GM19035 (cell line): ENCODE results near the gene ITSN2.
"Not testable (repeated sequence)": the region's sequence is repeated elsewhere in the genome, so short reads cannot be mapped to it uniquely, and the experiment has no call there.

Experiments used
- ATAC-seq: cut with Tn5 transposase; IDR thresholded peaks from one replicate; pipeline ENCODE4 v1.9.1; 2021; ENCODE audit not compliant: unreplicated experiment

ITSN2 gene

GRCh38 chr2:24360050-24360962, at the start of gene ITSN2:
ITSN2 (minus strand) TSS chr2:24360536; CDS start chr2:24328082, 32,454 bp downstream.
- ATAC-seq = peak; percentile 77

- ATAC-seq = no peak
Observed at GRCh38 chr2:24409171-24409570, 48.8 kb upstream of the ITSN2 start.

- ATAC-seq = not testable (repeated sequence)
Observed at GRCh38 chr2:24408704-24409103, 48.4 kb upstream of the ITSN2 start.

GRCh38 chr2:24404491-24404921, 44.2 kb upstream of the ITSN2 start:
- no peak for ATAC-seq

GRCh38 chr2:24403832-24404212, 43.5 kb upstream of the ITSN2 start:
- no peak for ATAC-seq

- ATAC-seq = no peak
Observed at GRCh38 chr2:24403168-24403831, 43.0 kb upstream of the ITSN2 start.

GRCh38 chr2:24402242-24403097, 42.1 kb upstream of the ITSN2 start:
- ATAC-seq = no peak

GRCh38 chr2:24400207-24400907, 40.0 kb upstream of the ITSN2 start:
- ATAC-seq = no peak

- ATAC-seq = no peak
Observed at GRCh38 chr2:24399434-24400206, 39.3 kb upstream of the ITSN2 start.

- ATAC-seq = no peak
Observed at GRCh38 chr2:24394998-24395397, 34.7 kb upstream of the ITSN2 start.

- no peak for ATAC-seq
Observed at GRCh38 chr2:24392542-24393059, 32.3 kb upstream of the ITSN2 start.

- no peak for ATAC-seq
Observed at GRCh38 chr2:24385366-24385765, 25.0 kb upstream of the ITSN2 start.

- no peak for ATAC-seq
Observed at GRCh38 chr2:24382363-24383073, 22.2 kb upstream of the ITSN2 start.

GRCh38 chr2:24380820-24381219, 20.5 kb upstream of the ITSN2 start:
- ATAC-seq = no peak

GRCh38 chr2:24375349-24376087, 15.2 kb upstream of the ITSN2 start:
- ATAC-seq = no peak

- no peak for ATAC-seq
Observed at GRCh38 chr2:24374301-24374700, 14.0 kb upstream of the ITSN2 start.

GRCh38 chr2:24372033-24372432, 11.7 kb upstream of the ITSN2 start:
- ATAC-seq = no peak

- no peak for ATAC-seq
Observed at GRCh38 chr2:24365826-24366225, 5.5 kb upstream of the ITSN2 start.
